ENCODE data around the gene MTSS2.
A peak's percentile ranks its signal among the peaks of the same experiment; 100 is the strongest.

Gene MTSS2

DNA sequence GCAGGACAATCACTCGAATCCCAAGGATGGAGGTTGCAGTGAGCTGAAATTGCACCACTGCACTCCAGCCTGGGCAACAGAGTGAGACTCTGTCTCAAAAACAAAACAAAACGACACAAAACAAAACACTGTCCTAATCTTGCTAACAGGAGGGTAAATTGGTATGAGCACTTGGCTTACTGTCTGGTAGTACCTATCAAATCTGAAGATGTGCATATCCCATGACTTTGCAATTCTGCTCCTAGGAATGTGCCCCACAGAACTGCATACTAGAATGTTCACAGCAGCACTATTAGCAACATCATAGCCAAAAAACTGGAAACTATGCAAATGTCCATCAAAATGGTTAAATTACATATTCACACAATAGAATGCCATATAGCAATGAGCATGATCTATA lies 15.7 kb downstream of the MTSS2 start:
- DNase-seq (ENCODE audit: low read depth in 2 of 2): no peak

DNA sequence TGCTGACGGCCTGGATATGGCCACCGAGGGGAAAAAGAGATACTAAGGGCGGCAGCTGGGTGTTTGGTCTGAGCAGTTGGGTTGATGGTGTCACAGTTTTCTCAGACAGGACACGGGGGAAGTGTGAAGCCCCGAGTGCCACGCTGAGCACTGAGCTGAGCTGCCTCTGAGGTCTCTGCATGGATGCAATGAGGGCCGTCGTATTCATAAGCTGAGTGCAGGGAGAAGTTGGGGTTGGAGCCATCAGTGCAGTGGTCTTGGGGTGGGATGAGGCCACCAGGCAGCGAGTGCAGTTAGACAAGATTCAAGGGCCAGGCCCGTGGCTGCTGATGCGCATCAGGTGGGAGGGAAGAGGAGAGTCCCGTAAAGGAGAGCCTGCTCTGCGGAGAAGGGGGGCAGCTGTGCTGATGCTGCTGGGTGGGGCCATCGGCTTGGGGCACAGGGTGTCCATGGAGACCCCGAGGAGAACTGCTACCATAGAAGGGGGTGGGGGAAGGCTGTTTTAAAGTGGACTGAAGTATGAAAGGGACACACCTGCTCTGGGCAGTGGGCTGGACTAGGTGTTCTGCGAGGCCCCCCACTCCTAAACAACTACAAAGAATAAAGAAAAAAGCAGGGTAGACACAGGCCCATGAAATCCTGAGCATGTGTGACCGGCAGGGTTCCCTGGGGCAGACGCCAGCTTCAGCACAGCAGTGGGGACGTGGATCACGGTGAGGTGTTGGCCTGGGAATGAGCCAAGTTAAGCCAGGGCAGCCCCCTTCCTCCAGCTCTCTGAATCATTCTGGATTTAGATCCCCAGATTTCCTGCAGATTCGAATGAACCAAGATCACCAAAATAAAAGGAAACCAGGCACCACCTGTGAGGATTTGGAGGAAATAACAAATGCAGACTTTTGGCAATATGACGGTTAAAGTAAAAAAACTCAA lies 19.8 kb downstream of the MTSS2 start:
- no peak for DNase-seq (ENCODE audit: low read depth in 2 of 2)

DNA sequence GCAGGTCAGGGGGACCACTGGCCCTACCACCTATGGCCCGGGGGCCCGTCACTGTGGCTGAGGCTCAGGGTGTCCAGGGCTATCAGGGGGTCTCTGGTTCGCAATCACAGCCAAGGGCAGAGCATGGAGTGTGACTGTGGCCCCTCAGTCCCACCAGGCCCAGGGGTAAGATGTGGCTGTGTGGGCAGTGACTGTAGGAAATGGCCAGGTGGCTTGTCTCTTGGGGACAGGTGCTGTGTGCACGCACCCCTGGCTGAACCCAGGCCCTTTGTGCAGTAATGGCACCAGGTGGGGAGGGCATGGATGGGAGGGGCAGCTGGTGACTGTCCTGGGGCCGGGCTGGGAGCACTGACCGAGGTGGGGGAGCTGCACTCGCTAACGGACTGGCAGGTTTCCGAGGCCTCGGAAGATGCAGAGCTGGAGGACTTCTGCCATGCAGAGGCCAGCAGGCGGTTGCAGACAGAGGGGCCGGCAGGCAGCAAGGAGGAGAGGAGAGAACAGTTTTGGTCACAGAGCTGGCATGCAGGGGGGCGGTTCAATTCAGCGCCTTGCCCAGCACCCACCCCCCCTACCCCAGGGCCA lies 20.6 kb downstream of the MTSS2 start:
- no peak for DNase-seq (ENCODE audit: low read depth in 2 of 2)

DNA sequence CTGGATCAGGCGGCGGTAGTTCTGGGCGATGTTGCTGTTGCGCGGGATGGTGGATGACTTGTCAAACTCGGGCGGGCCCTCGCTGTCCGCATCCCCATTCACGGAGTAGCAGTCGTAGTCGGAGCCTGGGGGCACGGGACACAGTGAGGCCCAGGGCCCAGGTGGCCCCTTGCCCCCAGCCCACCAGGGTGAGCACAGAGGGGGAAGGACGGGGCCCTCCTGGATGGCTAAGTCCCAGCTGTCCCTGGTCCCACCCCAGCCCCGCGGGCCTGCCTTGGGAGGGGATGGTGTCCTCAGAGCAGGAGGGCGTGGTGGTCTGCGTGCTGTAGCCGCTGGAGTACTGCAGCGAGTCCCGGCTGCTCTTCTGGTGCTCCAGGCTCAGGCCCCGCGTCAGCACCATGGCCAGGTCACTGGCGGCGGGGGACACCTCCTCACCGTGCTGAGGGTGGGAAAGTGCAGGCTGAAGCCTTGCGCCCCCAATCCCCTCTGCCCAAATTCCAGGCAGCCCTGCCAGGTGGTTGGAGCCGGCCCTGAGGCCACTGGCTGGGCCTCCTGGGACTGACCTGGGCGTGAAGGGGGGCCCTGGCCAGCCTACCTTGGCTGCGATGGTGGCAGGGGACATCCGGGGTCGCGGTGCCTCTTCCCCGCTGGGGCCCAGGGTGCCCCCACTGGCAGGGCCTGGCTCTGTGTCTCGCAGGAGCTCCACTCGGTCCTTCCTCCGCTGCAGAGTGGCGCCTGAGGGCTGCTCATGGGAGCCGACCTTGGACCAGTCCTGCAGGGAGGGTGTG lies 21.3 kb downstream of the MTSS2 start:
- no peak for DNase-seq (ENCODE audit: low read depth in 2 of 2)

DNA sequence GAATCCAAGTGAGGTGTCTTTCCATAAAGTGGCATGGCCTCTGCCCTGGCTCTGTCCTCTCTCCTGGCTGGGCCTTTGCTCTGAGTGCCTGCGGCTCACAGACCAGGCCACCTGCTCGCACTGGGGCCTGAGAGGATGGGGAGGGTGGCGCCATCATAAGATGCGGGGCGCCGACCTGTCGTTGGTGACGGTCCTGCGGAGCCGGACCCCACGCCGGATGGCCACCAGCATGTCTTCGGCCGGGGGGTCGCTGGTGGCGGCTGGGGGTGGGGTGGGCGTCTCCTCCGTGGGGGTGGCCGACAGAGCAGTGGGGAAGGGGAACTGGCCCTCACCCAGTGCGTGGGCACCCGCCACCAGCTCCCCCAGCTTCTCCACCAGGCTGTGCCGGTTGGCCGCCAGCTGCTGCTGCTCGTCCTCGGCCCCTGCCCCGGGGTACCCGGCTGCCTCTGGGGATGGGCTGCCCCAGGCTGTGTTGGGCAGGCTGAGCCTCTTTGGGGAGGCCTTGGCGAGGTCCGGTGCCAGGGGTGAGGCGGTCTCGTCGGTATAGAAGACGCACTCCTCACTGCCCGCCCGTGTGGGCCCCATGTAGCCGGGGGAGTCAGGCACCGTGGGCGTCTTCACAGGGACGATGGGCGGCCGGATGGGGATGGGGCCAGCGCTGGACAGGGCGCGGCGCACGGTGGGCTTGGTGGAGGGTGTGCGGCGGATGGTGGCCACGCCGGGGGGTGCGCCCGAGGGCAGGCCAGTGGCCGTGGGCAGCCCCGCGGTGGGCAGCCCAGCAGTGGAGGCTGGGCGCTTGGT lies 22.1 kb downstream of the MTSS2 start:
- no peak for DNase-seq (ENCODE audit: low read depth in 2 of 2)

DNA sequence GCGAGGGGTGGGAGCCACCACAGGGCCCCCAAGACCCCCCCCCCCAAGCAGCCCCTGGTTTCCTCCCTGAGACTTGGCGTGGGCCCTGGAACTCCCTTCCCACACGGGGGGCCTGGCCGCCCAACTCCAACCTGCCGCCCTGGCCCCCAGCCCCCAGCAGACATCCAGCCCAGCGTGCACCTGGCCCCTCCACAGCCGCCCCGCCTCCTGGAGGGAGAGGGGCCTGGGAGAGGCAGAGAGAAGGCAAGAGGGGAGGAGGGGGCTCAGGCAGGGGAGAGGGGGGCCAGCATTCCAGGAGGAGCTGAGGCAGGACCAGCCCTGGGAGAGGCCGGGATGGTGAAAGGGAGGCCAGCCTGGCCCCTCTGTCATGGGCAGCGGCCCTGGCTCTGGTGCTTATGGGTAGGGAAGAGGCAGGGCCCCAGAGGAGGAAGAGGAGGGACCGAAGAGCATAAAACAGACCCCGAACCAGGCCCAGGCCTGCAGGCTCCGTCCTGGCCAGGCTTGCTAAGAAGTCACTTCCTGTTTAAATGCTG lies 22.8 kb downstream of the MTSS2 start:
- DNase-seq (ENCODE audit: low read depth in 2 of 2): no peak

DNA sequence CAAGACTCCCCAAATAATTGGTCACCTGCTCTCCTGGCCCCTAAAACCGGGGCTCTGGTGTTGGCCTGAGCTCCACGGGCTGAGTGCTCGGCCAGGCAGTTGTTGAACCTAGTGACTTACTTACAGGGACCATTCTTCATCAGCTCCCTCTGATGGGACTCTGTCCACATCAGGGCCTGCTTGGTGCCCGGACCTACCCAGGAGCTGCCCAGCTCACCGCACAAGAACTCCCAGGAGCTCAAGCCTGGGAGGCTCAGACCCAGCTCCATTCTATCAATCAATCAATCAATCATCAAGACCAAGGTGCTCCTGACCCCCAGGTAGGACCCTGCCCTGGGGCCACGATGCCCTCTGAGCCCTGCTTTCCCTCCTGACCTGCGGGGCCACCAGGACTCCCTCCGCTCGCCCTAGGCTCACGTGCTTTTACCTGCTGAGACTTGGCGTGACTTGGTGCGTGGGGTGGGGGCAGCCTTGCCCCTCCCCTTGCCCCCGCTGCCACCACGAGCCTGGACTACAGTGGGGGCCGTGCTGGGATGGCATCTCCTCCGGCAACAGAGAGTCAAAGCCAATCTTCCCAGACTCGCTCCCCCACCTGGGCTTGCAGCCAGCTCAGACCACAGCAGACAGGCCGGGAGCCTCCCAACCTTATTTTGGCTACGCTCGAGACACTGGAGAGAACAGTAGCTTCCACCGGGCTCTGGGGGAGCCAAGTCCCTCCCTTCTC lies 23.8 kb downstream of the MTSS2 start:
- no peak for DNase-seq (ENCODE audit: low read depth in 2 of 2)

DNA sequence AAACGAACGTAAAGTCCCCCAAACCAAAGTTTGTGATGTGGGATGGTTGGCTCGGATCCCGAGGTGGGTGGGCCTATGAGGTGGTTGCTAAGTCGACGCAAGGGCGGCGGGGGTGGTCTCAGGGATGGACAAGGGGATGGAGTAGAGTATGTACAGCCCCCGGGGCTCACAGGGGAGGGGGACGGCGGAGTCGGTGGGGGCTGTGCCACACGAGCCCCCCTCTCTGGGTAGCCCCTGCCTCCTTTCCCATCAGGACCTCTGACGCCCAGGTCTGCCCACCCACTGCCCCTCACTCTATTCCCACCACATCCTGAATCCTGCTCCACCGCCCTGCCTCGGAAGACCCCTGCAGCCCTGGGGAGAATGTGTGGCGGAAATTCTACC lies 24.3 kb downstream of the MTSS2 start:
- no peak for DNase-seq (ENCODE audit: low read depth in 2 of 2)

DNA sequence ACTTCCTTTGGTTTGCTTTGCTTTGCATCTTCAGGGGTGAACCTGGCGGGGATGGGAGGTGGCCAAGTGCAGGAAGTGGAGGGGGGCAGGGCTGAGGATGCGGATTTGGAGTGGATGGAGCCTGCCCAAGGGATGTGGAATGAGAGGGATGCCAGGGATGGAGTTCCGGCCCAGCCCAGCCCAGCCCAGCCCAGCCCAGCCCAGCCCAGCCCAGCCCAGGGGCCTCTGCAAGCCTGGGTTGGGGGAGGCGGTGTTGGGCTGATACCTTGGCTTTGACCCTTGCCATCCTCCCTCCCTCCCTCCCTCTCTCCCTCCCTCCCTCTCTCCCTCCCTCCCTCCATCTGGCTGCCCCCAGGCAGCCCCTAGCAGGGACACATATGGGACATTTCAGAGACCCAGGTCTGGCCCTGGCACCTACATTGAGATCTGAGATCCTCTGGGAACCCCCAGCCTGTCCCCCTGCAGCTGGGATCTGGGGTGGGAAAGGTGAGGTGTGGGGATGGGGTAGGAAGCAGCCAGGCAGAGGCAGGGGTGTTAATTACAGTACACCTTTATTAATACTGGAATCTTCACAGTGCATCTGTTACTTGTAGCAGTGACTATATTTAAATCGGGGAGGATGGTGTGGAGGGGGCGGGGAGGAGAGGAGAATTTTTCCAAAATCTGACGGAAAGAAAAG lies 25.0 kb downstream of the MTSS2 start:
- no peak for DNase-seq (ENCODE audit: low read depth in 2 of 2)

DNA sequence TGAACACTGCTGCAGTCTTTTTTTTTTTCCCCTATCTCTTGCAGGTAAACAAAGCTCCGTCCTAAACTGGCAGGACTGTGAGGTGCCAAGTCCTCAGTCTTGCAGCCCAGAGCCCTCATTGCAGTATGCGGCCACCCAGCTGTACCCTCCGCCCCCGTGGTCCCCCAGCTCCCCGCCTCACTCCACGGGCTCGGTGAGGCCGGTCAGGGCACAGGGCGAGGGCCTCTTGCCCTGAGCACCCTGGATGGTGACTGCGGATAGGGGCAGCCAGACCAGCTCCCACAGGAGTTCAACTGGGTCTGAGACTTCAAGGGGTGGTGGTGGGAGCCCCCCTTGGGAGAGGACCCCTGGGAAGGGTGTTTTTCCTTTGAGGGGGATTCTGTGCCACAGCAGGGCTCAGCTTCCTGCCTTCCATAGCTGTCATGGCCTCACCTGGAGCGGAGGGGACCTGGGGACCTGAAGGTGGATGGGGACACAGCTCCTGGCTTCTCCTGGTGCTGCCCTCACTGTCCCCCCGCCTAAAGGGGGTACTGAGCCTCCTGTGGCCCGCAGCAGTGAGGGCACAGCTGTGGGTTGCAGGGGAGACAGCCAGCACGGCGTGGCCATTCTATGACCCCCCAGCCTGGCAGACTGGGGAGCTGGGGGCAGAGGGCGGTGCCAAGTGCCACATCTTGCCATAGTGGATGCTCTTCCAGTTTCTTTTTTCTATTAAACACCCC lies 25.7 kb downstream of the MTSS2 start:
- DNase-seq (ENCODE audit: low read depth in 2 of 2): no peak

DNA sequence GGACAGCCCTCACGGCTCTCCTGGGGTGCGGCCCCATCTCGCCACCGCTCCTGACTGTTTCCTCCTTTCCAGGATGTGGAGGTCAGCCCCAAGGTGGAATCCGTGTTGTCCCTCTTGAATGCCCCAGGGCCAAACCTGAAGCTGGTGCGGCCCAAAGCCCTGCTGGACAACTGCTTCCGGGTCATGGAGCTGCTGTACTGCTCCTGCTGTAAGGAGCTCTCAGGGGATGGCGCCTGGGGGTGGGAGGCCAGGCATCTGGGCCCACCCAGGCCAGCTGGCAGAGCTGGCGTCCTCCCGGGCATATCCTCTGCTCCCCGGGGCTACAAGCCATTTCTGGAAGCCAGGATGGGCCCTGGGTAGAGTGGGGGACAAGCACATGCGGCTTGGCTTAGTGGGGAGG lies 26.3 kb downstream of the MTSS2 start:
- no peak for DNase-seq (ENCODE audit: low read depth in 2 of 2)

DNA sequence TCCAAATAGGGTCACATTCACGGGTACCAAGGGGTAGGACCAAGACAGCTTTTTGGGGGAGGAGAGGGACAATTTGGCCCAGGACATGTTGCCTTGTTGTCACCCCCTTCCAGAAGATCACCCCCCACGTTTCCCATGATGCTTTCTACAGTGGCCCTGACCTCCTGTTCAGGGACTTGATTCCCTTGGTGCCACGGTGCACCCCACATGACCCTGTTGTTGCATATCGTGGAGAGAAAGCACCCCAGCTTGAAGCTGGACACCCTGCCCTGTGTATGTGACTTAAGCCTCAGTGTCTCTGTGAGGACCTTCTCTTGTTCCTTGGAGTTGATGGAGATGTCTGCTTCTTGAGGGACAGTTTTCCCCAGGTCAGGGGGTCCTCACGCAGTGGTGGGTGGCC lies 26.9 kb downstream of the MTSS2 start:
- no peak for DNase-seq (ENCODE audit: low read depth in 2 of 2)

DNA sequence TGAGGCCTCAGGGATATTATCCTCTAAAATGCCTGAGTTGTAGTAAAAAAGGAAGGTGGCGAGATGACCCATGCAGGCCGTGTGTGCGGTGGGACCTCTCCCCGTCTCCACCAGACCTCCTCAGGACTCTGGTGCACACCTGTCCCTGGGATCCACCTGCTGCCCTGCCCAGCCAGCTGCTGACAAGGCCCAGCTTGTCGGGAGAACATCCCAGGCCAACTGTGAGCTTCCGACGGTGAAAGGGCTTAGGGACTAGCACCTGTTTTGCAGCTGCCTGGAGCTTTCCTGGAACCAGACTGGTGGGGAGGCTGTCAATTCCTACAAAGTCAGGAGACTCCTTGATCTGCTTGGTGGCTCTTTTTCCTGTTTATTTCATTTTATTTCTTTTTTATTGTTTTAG lies 27.9 kb downstream of the MTSS2 start:
- DNase-seq (ENCODE audit: low read depth in 2 of 2): no peak

DNA sequence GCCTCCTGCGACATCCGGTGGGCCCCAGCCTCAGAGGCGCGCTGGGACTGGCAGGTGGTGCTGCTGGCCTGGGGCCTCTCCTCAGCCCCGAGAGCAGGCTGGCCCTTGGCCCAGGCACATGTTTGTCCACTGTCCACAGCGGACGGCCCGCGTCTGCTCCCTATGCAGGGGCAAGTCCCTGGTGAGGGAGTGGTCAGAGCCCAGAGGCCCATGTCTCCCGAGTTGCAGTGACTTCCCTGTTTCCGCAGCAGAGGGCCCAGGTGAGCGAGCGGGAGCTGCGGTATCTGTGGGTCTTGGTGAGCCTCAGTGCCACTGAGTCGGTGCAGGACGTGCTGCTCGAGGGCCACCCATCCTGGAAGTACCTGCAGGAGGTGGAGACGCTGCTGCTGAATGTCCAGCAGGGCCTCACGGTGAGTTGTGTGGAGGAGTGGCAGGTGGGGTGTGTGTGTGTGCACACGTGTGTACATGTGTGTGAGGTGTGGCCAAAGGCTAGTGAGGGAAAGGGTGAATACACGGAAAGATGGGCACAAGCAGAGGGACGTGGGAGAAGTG lies 29.1 kb downstream of the MTSS2 start:
- no peak for DNase-seq (ENCODE audit: low read depth in 2 of 2)

DNA sequence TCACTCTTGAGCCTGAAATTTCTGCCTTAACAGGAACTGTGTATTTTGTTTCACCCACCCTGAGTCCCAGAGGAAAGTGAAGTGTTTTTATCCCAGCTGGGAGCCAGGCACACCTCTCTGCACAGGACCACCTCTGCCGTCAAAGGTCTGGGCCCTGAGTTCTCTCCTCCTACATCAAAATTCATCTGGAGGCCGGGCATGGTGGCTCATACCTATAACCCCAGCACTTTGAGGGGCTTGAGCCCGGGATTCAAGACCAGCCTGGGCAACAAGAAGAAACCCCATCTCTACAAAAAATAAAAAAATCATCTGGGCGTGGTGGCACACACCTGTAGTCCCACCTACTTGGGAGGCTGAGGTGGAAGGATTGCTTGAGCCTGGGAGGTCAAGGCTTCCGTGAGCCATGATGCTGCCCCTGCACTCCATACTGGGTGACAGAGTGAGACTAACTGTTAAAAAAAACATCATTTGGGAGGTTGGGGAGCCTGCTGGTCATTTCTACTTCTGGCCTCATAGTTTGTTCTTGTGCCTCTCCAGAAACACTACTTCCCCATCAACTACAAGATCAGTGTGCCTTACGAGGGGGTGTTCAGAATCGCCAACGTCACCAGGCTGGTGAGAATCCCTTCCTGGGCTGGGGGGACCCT lies 29.7 kb downstream of the MTSS2 start:
- no peak for DNase-seq (ENCODE audit: low read depth in 2 of 2)

DNA sequence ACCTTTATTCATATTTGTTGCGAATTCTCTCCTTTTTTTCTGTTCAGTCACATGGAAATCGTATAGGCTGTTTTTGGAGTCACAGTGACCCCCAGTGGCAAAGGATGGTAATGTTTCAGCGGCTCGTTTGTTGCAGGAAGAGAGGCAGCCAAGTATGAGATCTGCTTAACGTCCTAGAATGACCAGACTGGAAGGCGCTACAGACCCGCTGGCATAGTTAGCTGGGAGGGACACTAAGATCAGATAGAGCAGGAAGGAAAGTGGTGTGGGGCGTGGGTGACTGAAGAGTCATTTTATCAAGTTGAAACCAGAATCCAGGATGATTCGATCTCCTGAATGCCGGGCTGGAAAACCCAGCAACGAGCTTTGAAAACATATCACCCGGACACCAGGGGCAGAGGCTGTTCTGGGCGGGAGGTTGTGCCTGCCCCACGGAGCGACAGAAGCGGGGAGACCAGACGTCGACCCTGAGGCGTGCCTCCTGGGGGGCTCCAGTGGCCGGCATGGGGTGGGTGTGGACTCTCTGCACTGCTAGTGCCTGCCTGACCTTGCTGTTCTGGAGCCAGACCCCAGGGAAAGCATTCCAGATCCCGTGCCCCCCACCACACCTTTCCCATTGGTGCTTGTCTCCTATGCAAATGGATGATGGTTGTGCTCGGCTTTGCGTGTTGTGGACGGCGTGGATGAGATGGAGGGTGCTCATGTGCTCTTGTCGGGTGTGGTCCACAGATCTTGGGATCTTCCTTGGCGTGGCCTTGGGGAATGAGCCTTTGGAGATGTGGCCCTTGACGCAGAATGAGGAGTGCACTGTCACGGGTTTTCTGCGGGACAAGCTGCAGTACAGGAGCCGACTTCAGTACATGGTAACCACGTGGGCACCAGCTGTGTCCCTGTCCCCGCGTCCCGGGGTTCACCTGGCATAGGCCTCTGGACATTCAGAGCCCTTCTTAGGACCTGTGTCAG lies 31.8 kb downstream of the MTSS2 start:
- DNase-seq (ENCODE audit: low read depth in 2 of 2): peak; percentile 61 to 73

DNA sequence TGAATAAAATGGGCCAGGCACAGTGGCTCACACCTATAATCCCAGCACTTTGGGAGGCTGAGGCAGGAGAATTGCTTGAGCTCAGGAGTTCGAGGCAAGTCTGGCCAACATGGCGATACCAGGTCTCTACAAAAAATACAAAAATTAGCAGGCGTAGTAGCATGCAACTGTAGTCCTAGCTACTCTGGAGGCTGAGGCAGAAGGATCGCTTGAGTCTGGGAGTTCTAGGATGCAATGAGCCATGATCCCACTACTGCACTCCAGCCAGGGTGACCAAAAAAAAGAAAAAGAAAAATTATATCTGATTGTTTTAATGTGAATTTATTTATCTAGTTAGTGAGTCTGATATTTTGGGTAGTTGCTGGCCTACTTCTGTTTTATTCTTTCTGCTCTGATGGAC lies 32.4 kb downstream of the MTSS2 start:
- no peak for DNase-seq (ENCODE audit: low read depth in 2 of 2)

DNA sequence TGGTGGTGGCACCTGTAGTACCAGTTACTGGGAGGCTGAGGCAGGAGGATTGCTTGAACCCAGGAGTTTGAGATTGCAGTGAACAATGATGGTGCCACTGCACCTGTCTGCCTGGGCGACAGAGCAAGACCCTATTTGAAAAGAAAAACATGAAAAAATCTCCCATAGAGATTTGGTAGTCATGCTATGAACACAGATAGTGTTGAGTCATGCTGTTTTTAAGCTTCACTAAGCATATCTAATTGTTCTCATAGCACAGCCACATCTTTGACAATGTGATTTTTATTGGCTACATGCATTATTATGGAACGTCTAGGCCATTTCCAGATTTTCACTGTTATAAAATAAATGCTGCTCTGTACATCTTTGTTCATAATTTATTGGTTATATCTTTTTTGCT lies 33.5 kb downstream of the MTSS2 start:
- no peak for DNase-seq (ENCODE audit: low read depth in 2 of 2)
